HG02938 (cell line): Measurements from ENCODE around the gene SLC38A3.
"Not testable (repeated sequence)": the region's sequence is repeated elsewhere in the genome, so short reads cannot be mapped to it uniquely, and the experiment has no call there.

Experiments
- ATAC-seq: cut with Tn5 transposase; IDR thresholded peaks from one replicate; pipeline ENCODE4 v1.9.1; 2021; ENCODE audit warnings: mild to moderate bottlenecking, moderate library complexity; ENCODE audit not compliant: unreplicated experiment

SLC38A3 gene

DNA sequence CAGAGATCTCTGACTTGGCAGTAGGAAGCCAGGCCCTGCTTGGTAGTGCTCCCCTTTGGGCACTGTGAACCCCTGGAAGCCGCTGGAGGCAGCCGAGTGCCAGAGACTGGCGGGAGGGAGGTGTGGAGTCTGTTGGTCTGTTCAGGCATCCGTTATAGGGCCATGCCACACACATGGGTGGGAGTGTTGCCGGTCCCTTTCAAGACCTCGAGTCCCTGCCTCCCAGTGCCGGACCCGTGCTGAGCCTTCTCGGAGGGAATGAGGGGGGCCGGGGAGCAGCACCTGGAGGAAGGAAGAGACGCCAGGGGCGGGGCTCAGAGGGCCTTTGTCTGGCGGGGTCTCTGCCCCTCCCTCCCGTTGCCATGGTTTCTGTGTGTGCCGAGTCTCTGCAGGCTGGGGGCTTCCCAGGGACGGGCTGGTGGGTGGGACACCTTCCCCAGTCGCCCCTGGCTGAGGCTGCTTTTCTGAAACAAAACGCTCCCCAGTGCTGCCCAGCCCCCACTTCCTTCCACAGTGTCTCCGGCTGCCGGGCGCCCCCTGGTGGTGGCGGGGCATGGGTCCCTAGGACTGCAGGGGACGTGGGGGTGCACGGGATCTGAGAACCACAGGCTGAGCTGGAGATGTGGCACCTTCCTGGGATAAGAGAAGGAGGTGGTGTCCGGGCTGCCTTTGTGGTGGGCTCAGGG lies 40.9 kb downstream of the SLC38A3 start:
- peak; percentile 57 for ATAC-seq

DNA sequence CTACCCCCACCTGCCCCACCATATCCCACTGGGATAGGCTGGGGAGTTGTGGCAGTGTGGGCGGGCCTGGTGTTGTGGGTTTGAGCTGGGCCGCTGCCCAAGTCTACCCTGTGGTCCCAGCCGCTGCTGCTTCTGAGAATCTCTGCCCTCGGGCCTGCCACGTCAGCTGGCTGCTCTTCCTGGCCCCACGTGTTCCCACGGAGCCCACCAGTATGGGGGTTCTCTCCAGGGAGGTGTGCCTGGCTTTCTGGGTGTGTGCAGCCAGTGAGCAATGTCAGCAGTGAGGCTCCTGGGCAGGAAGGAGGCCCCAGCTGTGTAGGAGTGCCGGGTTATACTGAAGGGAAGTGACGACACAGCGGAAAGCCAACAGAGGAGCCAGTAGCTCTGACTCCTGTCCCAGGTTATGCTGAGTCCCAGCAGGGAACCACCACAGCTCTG lies 41.5 kb downstream of the SLC38A3 start:
- ATAC-seq, result peak; percentile 60

DNA sequence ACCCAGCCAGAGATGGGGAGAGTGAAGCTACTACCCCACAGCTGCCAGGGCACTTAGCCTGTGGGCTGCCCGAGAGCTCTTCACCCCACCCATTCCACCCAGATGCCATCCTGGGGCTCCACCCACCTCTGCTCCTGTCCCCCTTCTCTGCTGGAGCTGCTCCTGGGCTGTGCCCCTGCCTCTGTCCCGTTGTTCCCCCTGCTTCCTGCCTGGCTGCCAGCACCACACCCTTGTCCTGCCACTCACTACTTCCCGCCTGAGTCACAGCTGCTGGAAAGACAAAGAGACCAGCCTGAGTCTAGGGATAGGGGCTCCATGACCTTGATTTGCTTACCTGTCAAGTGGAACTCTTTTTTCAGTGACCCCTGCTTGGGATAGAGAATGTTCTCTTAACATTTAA lies 43.3 kb downstream of the SLC38A3 start:
- ATAC-seq, result no peak

DNA sequence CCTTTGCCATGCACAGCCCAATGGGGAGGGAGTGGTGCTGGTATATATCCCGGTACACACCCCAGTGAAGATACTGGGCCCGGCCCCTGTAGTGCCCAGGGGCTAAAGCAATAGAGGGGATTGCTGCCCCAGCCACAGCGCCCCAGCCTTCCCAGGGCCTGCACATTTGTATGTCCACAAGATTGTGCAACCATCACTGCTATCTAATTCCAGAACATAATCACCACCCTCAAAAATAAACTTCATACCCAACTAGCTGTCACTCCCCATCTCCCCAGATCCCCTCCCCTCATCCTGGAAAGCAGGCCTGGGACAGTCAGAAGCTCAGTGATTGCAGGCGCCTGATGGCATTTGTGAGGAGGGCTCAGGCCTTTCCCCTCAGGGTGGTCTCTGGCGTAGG lies 44.4 kb downstream of the SLC38A3 start:
- ATAC-seq, result no peak

DNA sequence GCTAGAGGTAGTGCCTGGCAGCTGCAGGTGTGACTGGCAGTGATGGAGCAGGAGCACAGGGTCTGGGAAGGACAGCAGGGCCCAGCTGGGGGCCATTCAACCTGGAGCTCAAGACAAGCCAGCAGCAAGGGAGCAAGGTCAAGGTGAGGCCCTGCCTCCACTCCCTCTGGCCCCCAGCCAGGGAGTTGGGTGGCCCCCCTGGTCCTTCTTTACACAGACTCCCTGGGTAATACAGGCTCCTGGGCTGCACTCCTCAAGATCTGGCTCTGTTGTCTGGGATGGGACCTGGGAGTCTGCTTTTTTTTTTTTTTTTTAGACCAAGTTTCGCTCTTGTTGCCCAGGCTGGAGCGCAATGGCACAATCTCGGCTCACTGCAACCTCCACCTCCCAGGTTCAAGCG lies 45.4 kb downstream of the SLC38A3 start:
- ATAC-seq, result no peak

DNA sequence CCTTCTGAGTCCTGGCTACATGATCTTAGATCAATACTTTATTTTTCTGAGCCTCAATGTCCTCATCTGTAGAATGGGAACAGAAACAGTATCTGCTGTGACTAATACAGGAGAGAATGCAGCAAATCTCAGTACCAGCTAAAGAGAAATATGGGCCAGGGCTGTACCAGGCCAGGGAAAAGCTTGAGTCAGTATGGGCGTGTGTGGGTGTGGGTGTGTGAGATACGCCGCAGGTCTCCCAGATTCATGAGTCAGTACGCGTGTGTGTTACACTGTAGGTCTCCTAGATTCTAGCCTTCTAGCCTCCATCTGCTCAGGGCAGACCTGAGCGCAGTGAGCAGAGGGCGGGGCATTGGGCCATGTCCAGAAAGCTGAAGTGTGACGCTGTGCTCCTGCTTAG lies 46.1 kb downstream of the SLC38A3 start:
- no peak for ATAC-seq

DNA sequence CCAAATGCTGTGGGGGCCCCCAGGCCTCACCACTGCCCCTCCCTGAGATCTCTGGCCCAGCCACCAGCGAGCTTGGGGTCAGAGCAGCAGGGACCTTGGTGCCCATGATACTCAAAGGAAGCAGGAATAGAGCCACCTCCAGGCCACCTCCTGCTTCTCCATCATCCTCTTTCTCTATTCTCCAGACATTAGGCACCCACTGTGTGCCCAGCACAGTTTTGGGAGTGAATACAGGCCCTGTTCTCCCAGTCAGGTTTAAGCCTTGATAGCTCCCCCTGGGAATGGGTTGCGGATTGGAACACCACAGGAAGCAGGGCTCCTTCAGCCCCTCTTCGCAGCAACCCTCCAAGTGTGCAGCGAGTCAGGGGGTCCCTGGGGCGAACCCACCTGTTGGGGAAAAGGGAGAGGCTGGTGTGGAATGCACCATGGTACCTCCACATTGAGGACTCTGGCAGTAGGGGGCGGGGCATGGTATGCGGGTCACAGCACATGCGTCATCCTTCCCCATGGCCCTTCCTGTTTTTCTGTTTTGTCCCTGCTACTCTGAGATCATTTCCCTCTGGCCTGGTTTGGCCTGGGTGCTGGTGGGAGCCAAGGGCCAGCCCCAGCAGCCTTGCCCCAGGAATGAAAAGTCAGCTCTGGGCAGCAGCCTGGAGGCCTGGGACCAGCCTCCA lies 49.6 kb downstream of the SLC38A3 start:
- no peak for ATAC-seq

DNA sequence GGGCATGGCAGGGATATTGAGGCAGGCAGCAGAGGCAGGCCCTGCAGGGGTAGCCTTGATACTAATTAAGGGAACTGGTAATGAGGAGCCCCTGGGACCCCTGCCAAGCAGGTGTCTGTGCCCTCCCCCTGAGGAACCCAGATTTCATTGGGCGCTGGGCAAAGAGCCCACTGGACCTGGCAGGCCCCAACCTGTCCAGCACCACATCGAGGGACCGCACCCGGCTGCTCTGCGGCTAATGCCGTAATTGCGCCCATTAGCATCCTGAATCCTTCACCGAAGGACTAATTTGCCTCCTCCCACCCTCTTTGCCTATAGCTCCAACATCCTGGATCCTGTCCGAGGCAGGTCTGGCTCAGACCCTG lies 50.2 kb downstream of the SLC38A3 start:
- ATAC-seq, result no peak

DNA sequence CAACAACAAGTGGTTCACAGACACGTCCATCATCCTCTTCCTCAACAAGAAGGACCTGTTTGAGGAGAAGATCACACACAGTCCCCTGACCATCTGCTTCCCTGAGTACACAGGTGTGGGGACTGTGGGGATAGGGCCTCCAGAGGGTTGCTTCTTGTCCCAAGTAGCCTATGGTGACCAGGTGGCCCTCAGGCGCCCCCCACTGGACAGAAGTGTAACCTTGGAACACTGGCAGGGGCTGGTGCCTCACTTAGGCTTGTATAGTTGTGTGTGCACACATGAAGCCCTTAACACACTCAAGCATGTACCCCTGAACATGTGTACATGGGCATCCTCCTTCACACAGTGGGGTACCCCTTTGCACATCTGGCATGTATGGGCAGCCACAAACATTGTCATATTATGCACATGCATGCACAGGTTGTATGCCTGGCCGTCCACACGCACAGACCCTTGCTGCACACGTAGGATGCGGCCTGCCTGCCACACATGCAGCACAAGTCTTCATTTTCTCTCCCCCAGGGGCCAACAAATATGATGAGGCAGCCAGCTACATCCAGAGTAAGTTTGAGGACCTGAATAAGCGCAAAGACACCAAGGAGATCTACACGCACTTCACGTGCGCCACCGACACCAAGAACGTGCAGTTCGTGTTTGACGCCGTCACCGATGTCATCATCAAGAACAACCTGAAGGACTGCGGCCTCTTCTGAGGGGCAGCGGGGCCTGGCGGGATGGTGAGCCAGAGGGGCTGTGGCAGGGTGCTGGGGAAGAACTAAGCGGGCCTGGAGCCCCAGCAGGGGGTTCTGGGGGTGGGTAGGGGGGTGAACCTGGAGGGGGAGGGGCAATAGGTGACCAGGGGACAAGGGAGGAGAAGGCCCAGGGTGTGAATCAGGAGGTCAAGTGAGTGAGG lies 52.2 kb downstream of the SLC38A3 start:
- ATAC-seq, result no peak

DNA sequence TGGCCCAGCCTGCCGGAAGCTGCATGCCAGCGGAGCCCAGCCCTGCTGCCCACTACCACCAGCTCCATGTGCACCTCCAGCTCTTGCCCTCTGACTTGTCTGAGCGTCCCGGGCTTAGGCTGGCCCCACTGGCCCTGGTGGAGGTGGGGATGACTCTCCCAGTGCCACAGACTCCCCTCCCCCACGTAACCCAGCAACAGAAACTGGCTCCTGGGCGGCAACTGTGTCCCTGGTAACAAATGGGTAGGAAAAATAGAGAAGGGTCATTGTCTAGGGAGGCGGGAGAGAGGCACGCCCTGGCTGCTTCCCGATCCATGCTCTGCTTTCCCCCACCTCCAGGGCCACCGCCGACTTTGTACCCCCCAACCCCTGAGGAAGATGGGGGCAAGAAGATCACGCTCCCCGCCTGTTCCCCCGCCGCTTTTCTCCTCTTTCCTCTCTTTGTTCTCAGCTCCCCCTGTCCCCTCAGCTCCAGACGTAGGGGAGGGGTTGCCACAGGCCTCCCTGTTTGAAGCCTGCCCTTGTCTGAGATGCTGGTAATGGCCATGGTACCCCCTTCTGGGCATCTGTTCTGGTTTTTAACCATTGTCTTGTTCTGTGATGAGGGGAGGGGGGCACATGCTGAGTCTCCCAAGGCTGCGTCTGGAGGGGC lies 53.1 kb downstream of the SLC38A3 start:
- ATAC-seq, result no peak

DNA sequence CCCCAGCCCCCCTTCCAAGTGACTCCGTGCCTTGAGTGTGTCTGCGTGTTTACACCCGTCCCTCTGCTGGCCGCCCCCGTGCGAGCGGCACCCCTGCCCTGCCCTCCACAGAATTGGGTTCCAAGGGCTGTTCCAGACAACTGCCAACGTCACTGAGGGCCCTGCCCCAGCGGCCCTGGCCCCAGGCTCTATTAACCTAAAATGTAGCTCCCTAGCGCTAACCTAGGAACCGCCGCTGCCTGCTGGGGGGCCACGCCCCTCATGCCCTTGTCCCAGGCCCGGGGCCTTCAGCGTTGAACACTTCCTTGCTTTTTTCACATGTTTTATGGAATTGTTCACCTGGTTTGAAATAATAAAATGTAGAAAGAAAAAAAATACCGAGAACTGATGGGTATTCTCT lies 53.9 kb downstream of the SLC38A3 start:
- ATAC-seq, result no peak

DNA sequence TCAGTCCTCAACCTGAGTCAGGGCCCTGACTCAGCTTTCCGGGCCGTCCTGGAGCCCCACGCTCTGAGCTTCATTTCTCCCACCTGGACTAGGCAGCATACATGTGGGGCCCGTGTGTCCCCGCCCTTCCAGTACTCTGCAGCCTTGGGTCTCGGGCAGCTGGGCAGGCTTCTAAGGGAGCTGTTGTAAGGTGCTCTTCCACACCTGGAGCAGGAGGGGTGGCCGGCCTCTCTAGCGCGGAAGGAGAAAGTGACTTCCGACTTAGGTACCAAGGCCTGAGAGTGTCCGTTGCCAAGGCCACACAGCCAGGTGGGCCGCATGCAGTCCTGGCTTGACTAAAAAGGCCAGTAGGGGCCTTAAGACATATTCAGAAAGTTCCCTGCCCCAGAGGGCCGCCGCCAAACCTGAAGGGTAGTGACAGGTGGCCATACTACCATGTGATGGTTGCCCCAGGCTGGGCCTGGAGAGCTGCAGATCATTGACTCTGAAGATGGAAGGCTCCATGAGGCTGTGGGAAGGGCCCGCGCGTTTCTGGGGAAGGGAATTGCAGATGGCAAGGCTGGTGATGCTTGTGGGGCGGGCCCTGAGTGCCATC lies 54.5 kb downstream of the SLC38A3 start:
- peak; percentile 19 for ATAC-seq

DNA sequence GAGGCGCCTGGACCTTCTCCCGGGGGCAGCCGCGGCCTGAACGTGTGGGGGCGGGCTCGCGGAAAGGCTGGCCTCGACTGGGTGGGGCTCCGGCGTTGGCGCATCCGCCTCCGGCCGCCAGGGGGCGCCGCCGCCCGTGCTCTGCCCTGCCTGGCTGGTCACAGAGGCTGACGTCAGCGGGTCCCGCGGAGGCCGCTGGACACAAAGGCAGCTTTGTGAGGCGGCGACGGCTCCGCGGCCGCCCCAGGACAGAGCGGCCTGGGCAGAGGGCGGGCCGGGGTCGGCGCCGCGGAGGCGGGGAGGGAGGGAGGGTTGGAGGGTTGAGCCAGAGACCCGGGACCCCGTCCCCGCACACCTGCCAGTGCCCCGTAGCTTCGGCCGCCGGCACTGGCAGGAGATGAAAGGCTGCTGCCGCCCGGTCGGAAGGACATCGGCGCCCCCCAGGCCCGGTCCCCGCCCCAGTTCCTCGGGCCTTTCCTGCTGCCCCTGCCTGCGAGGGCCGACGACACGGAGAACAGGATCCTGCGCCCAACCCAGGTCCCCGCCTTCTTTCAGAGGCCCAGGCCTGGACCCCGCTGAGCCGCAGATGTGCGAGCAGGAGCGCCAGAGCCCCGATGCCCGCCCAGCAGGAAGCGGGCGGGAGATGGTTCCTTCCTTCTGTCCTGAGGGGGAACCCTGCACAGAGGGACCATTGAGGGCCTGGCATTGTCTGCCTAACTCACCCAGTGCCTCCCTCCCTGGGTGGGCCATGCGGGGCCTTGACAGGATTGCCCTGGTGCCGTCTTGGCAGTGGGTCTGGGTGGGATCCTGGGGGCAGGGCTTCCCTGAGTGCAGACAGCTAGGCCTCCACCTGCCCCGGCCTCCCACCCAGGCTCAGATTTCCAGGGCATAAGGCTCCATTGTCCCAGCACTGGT lies 55.2 kb downstream of the SLC38A3 start:
- ATAC-seq, result peak; percentile 69

DNA sequence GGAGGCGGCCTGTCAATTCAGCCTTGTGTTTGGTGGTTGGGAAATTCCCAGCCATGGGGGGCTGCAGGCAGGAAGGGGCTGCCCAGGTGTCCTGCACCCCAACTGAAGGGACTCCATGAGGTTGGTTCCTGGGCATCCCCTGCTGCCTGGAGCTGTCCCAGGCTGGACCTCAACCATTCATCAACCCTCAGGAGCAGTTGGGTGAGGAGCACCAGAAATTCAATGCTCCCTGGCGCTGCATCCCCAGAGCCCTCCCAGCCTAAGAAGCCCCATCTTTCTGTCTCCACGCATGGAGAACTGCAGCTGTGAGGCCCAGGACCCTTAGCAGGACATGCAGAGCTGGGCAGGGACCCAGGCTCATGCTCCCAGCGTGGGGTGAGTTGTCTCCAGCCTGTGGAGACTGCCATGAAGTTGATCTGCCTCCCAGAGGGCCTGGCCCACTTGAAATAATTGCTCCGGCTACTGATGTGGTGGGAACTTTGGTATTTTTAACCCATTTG lies 55.9 kb downstream of the SLC38A3 start:
- no peak for ATAC-seq

DNA sequence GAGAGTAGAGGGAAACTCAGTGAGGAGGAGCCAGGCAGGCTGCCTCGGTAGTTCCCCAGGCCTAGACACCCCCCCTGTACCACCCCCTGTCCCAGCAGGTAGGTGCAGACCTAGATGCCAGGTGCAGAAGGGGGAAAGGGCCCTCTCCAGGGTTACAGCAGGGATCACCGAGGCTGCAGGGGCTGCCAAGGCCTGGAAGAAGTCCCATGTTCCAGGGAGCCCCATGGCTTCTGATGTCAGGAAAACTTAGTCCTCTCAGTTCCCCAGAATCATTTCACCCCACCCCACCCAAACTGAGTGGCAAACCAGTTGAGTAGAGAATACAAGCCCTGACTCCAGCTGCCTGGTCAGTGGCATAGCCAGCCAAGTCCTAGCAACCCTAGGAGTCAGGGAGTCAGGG lies 56.4 kb downstream of the SLC38A3 start:
- no peak for ATAC-seq

DNA sequence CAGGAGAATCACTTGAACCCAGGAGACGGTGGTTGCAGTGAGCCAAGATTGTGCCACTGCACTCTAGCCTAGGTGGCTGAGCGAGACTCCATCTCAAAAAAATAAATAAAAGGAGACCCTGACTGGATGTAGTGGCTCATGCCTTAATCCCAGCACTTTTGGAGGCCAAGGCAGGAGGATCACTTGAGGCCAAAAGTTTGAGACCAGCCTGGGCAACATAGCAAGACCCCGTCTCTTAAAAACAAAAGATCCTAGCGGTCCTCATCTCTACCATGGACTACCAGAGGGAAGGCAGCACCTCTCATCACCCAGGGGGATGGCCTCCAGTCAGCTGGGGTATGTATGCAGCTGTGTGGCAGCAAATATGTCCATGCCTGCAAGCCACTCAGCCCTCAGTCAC lies 57.1 kb downstream of the SLC38A3 start:
- ATAC-seq, result not testable (repeated sequence)

DNA sequence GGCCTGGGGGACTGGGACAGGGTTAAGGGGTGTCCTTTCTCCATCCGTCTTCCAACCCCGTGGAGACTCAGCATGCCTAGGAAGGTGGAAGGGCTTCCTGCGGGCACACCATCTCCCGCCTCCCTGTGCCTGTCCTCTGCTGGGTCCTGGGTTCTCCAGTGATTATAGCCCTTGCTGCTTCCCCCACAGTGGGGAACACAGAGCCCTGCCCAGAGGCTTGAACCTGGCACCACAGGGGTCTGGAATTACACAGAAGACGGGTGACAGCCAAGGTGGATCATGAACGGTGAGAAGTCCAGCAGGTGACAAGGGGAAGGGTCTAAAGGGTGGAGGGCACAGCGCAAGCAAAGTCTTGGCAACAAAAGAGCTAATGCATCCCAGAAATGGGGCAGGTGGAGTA lies 57.7 kb downstream of the SLC38A3 start:
- ATAC-seq, result no peak

DNA sequence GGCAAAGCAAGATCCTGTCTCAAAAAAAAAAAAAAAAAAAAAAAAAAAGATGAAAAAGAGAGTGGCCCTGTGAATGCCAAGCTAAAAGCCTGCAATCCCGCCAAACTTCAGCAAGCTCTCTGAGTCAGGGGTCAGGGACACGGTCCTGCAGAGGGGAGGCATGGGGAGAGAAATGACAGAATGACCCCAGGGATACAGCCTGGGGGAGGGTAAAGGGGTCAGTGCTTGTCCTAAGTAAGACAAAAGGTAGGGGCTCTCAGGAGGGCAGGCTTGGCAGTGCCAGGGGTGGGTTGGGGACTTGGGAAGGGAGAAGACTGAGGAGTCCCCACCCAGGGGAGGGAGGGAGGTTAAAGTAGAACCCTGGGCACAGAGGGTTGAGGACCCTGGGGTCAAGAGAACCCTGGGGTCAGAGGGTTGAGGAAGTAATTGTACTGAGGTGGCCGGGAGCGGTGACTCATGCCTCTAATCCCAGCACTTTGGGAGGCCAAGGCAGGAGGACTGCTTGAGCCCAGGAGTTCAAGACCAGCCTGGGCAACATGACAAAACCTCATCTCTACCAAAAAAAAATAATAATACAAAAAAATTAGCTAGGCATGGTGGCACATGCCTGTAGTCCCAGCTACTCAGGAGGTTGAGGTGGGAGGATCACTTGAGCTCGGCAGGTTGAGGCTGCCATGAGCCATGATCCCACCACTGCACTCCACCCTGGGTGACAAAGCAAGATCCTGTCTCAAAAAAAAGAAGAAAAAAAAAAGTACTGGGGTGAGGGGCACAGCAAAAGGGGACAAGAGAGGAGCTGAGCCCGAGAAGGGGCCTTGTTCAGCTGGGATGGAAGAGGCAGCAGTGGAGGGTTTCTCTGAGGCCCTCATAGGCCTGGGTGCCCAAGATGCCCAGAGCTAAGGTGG lies 58.7 kb downstream of the SLC38A3 start:
- no peak for ATAC-seq
